IMR-90 (cell line): Measurements from ENCODE around the gene ATP10A.

Source experiments
- MAZ ChIP-seq: IDR thresholded peaks from 2 replicates; pipeline ENCODE4 v1.6.1; 2012; ENCODE audit warnings: low read depth, mild to moderate bottlenecking, low read length, improper control_type of control experiment, moderate library complexity, borderline replicate concordance
- POLR2A ChIP-seq: IDR thresholded peaks from 2 replicates; pipeline ENCODE4 v1.6.1; 2012; ENCODE audit warnings: mild to moderate bottlenecking, low read depth, low read length
- SMC3 ChIP-seq: fragments of 150-350 bp; IDR thresholded peaks from 2 replicates; pipeline ENCODE4 v1.6.1; 2016; ENCODE audit warnings: low read depth, mild to moderate bottlenecking, antibody characterized with exemption, low read length, moderate library complexity
- TF ChIP-seq, protein P1 (sequence below): conservative IDR thresholded peaks from 2 replicates; pipeline ENCODE4 v1.5.1; 2012; ENCODE audit warnings: mild to moderate bottlenecking, low read depth, low read length, improper control_type of control experiment
- TF ChIP-seq, protein P2 (sequence below): fragments of 150-350 bp; IDR thresholded peaks from 2 replicates; pipeline ENCODE4 v1.6.1; 2017; ENCODE audit warnings: mild to moderate bottlenecking, antibody characterized with exemption, low read length, low read depth

DNA sequence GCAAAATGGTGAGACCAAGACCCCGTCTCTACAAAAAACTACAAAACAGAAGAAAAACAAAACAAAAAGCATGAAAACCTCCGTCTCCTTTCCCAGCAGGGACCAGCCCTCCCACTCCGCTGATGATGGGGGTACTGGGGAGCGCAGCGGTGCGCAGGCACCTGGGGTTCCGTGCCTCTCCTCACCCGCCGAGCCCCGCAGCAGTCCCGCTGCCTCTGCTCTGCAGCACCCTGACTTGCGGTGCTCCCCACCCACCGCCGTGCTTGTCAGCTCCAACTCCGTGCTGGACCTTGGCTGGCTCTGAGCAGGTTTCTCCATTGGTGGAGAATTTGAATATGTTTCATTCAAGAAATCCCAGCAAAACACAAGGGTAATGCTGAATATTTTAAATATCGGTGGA is 46.7 kb upstream of the ATP10A start:
- TF ChIP-seq, protein P1, sequence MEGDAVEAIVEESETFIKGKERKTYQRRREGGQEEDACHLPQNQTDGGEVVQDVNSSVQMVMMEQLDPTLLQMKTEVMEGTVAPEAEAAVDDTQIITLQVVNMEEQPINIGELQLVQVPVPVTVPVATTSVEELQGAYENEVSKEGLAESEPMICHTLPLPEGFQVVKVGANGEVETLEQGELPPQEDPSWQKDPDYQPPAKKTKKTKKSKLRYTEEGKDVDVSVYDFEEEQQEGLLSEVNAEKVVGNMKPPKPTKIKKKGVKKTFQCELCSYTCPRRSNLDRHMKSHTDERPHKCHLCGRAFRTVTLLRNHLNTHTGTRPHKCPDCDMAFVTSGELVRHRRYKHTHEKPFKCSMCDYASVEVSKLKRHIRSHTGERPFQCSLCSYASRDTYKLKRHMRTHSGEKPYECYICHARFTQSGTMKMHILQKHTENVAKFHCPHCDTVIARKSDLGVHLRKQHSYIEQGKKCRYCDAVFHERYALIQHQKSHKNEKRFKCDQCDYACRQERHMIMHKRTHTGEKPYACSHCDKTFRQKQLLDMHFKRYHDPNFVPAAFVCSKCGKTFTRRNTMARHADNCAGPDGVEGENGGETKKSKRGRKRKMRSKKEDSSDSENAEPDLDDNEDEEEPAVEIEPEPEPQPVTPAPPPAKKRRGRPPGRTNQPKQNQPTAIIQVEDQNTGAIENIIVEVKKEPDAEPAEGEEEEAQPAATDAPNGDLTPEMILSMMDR, result no peak
- TF ChIP-seq POLR2A (no peak), MAZ (no peak), SMC3 (no peak)
- TF ChIP-seq, protein P2, sequence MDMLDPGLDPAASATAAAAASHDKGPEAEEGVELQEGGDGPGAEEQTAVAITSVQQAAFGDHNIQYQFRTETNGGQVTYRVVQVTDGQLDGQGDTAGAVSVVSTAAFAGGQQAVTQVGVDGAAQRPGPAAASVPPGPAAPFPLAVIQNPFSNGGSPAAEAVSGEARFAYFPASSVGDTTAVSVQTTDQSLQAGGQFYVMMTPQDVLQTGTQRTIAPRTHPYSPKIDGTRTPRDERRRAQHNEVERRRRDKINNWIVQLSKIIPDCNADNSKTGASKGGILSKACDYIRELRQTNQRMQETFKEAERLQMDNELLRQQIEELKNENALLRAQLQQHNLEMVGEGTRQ, result no peak
